ENCODE measurements around the gene CXorf49.

DNA sequence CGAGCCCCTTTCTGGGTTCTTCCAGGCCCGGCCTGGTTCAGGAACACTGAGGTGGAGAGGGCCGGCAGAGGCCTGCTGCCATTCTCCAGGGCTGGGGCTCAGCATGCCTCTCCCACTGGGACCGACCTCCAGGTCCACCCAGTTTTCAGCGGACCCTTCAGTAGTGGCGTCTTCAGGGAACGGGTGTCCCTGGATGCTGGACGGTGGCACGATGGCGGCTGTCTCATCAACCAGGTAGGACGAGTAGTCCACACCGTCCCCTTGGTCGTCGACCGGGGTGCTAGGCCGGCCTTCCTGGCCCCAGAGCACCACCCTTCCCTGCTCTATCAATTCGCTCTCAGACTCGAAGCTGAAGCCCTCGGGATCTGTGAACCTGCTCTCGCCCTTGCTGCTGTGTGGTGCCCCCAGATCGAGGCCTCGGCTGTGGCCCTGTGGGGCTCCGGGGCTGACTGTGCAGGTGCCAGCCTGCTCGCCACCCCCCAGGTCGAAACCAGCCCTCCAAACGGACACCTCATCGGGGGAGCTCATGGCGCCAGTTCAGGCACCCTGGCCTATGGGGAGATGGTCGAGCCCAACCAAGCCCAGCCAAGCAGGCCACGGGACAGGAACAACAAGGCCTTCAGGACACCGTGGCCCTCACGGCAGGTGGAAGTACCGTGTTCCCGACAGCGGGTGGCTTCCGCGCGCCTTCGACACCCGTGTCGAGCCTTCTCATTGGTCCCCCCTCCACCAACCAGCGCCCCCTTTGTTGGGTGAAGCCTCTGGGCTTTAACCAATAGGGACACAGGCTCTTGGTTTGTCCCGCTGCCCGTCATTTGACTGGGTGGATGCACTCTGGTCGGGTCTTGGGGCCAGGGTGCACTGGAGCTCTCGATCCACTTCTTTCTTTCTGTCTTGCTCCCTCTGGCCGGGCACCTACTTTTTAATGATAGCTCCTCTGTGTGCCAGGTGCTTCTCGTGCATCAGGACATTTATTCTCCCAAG is 51.6 kb downstream of the CXorf49 start:
- TF ChIP-seq, protein P1, sequence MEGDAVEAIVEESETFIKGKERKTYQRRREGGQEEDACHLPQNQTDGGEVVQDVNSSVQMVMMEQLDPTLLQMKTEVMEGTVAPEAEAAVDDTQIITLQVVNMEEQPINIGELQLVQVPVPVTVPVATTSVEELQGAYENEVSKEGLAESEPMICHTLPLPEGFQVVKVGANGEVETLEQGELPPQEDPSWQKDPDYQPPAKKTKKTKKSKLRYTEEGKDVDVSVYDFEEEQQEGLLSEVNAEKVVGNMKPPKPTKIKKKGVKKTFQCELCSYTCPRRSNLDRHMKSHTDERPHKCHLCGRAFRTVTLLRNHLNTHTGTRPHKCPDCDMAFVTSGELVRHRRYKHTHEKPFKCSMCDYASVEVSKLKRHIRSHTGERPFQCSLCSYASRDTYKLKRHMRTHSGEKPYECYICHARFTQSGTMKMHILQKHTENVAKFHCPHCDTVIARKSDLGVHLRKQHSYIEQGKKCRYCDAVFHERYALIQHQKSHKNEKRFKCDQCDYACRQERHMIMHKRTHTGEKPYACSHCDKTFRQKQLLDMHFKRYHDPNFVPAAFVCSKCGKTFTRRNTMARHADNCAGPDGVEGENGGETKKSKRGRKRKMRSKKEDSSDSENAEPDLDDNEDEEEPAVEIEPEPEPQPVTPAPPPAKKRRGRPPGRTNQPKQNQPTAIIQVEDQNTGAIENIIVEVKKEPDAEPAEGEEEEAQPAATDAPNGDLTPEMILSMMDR (conservative IDR thresholded peaks at IDR 0.05 in 1 of 2, IDR thresholded peaks at IDR 0.05 in 1 of 2; ENCODE audit: low read depth in 1 of 2, low read length in 2 of 2): no peak
- TF ChIP-seq EZH2 (IDR thresholded peaks at IDR 0.05; ENCODE audit: low read length, missing control alignments): no peak
